CD14-positive monocyte (primary cell): Measurements from ENCODE around the gene RBM18. TPM values are rescaled to one million over a fixed set of nuclear protein-coding genes. Genes with fewer than 3 reads are reported as not detected.

Experiments used
- DNase-seq, 3 donors: peaks; one replicate each; pipeline ENCODE4 v3.0.0-alpha.2; 2011 to 2022
- H2AFZ ChIP-seq: 2 replicates; pipeline ENCODE4 v1.6.0; 2012; ENCODE audit warnings: mild to moderate bottlenecking, low read depth, low read length, inconsistent platforms; ENCODE audit not compliant: insufficient read depth, poor library complexity, severe bottlenecking
- H3K27ac ChIP-seq, 2 donors: 1 replicate in 1 of 2; 2 replicates in 1 of 2; pipeline ENCODE4 v1.5.1; 2012 to 2013; ENCODE audit warnings: low read length in 2 of 2, control low read depth in 1 of 2, inconsistent platforms in 1 of 2, low read depth in 1 of 2, mild to moderate bottlenecking in 1 of 2
- H3K27me3 ChIP-seq, 2 donors: one replicate each; pipeline versions ENCODE4 v1.6.0 to v1.6.1; 2011 to 2013; ENCODE audit warnings: low read length in 2 of 2; ENCODE audit not compliant: control insufficient read depth in 2 of 2, insufficient read depth in 2 of 2
- H3K36me3 ChIP-seq, 2 donors: replicated peaks in 1 of 2; 1 replicate in 1 of 2; 2 replicates in 1 of 2; pipeline versions ENCODE4 v1.5.1 to v1.6.1; 2012 to 2013; ENCODE audit warnings: low read length in 2 of 2, control low read depth in 1 of 2, inconsistent platforms in 1 of 2, mild to moderate bottlenecking in 1 of 2; ENCODE audit not compliant: insufficient read depth in 2 of 2, control insufficient read depth in 1 of 2
- H3K4me1 ChIP-seq, 2 donors: 1 replicate in 1 of 2; 2 replicates in 1 of 2; pipeline versions ENCODE4 v1.5.1 to v1.6.1; 2012 to 2013; ENCODE audit warnings: low read length in 2 of 2, control low read depth in 1 of 2, inconsistent platforms in 1 of 2, mild to moderate bottlenecking in 1 of 2, moderate library complexity in 1 of 2; ENCODE audit not compliant: insufficient read depth in 2 of 2, control insufficient read depth in 1 of 2
- H3K4me2 ChIP-seq: replicated peaks from 2 replicates; pipeline ENCODE3; 2012; ENCODE audit warnings: low read length, moderate library complexity, mild to moderate bottlenecking; ENCODE audit not compliant: poor library complexity, severe bottlenecking; ENCODE audit errors: extremely low read depth
- H3K4me3 ChIP-seq, 3 experiments: fragments of 200-600 bp in 1 of 3; sonication (generic) in 1 of 3; replicated peaks in 1 of 3; 1 replicate in 2 of 3; 2 replicates in 1 of 3; pipeline ENCODE4 v1.5.1; 2011 to 2013; ENCODE audit warnings: low read length in 3 of 3, mild to moderate bottlenecking in 3 of 3, control low read depth in 2 of 3, low read depth in 2 of 3, inconsistent platforms in 1 of 3, moderate library complexity in 1 of 3
- H3K79me2 ChIP-seq: 2 replicates; pipeline ENCODE4 v1.6.0; 2012; ENCODE audit warnings: mild to moderate bottlenecking, control low read depth, inconsistent platforms, low read length, moderate library complexity; ENCODE audit not compliant: insufficient read depth
- H3K9ac ChIP-seq: 2 replicates; pipeline ENCODE4 v1.6.0; 2017; ENCODE audit warnings: low read length, mild to moderate bottlenecking; ENCODE audit not compliant: insufficient read depth, poor library complexity, severe bottlenecking
- H3K9me3 ChIP-seq, 2 donors: replicated peaks in 1 of 2; 1 replicate in 1 of 2; 2 replicates in 1 of 2; pipeline versions ENCODE4 v1.5.1 to v1.6.1; 2012 to 2013; ENCODE audit warnings: low read length in 2 of 2, control low read depth in 1 of 2; ENCODE audit not compliant: control insufficient read depth in 1 of 2, insufficient read depth in 1 of 2
- H4K20me1 ChIP-seq: 2 replicates; pipeline ENCODE4 v1.6.0; 2012; ENCODE audit warnings: mild to moderate bottlenecking, low read length, control low read depth, moderate library complexity; ENCODE audit not compliant: insufficient read depth
- H3K27ac Mint-ChIP-seq, 7 donors: one replicate each; pipeline ENCODE4 v1.8.0; 2020; ENCODE audit warnings: mild to moderate bottlenecking in 7 of 7, mixed read lengths in 7 of 7, moderate library complexity in 6 of 7, inconsistent platforms in 2 of 7
- H3K27me3 Mint-ChIP-seq, 3 donors: one replicate each; pipeline ENCODE4 v1.8.0; 2021 to 2022; ENCODE audit warnings: low read depth in 3 of 3, mild to moderate bottlenecking in 3 of 3, mixed read lengths in 3 of 3, moderate library complexity in 3 of 3, inconsistent platforms in 1 of 3
- H3K36me3 Mint-ChIP-seq, 2 donors: one replicate each; pipeline ENCODE4 v1.8.0; 2020; ENCODE audit warnings: mixed read lengths in 2 of 2, inconsistent platforms in 1 of 2, mild to moderate bottlenecking in 1 of 2
- H3K4me1 Mint-ChIP-seq: one replicate; pipeline ENCODE4 v1.8.0; 2020; ENCODE audit warnings: mild to moderate bottlenecking, mixed read lengths
- H3K4me3 Mint-ChIP-seq, 2 donors: one replicate each; pipeline ENCODE4 v1.8.0; 2020; ENCODE audit warnings: mild to moderate bottlenecking in 2 of 2, mixed read lengths in 2 of 2, moderate library complexity in 1 of 2
- H3K9me3 Mint-ChIP-seq, 7 donors: one replicate each; pipeline ENCODE4 v1.8.0; 2020 to 2022; ENCODE audit warnings: mixed read lengths in 7 of 7, mild to moderate bottlenecking in 6 of 7, moderate library complexity in 6 of 7, inconsistent platforms in 2 of 7
- CTCF ChIP-seq: fragments of 200-600 bp; IDR thresholded peaks from one replicate; pipeline ENCODE4 v1.8.0; 2022; ENCODE audit warnings: antibody characterized with exemption, mild to moderate bottlenecking
- WGBS: methylation state at CpG from one replicate; pipeline ENCODE4 v1.1.5; 2013; ENCODE audit warnings: missing lambda C conversion rate; ENCODE audit not compliant: insufficient coverage; 5-methylcytosine and 5-hydroxymethylcytosine counted together
- intact Hi-C, 2 donors: fragments of 100-400 bp; cut with micrococcal nuclease; formaldehyde crosslinking; loops; one replicate each; pipeline versions ENCODE4 v1.15.0 to v1.15.1; 2023
- polyA plus RNA-seq, 3 donors: library from polyadenylated mRNA; depleted of rRNA in 1 of 3; unstranded in 2 of 3; stranded (reverse) in 1 of 3; fragments of 300-500 nt in 2 of 3; fragments of >200 nt in 1 of 3; fragmentation: Illumina TruSeq in 2 of 3; gene quantifications; 1 replicate in 2 of 3; 2 replicates in 1 of 3; pipeline ENCODE4 v1.2.3, GENCODE V29; 2012 to 2021

Gene RBM18
- polyA plus RNA-seq, 3 donors: 10.4 to 26.3 (median 25.3) TPM

DNA sequence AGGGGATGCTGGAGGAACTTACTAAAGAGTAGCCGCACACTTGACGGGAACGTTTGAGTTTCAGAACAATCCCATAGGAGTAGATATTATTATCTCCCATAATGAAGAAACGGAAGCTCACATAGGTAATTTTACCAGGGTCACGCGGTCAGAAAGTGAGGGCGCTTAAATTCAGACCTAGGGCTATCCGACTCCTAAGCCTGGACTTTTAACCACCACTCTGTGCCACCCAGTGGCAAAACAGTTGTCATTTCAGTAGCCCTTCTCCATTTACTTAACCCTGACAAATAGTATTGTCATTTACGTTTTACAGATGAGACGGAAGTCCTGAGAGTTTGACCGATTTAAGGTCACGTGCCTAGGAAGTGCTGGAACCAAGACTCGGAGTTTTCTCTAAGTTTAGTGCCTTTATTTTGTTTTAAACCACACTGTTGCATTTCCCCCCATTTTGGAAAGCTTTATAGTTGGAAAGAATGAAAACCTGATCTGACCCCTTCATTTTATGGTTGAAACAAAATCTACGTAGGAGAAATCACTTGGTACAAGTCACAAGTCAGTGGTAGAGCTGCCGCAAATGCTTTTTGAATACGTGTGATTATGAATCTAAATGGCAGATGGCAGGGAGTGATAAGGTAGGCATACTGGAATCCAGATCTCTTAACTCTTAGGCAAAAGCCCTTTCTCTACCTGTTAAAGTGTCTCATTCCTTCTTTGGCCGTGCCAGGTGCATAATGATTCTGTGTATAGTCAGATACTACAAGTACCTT, 692 bp upstream of the RBM18 start:
- H3K27me3 ChIP-seq: no peaks in the 10 kb centered on the region
- peaks cover 17% of the 10 kb centered on the region for H4K20me1 ChIP-seq
- peaks cover 17 to 23% of the 10 kb centered on the region in 2 donors for H3K36me3 Mint-ChIP-seq
- H3K4me2 ChIP-seq: peak overlapping the region; percentile 79
- 0% methylated on average over 5 of the region's 17 CpGs for WGBS
- peak overlapping the region; percentile 100 for H3K27ac Mint-ChIP-seq
- H3K9me3 ChIP-seq: no peaks in the 10 kb centered on the region
- intact Hi-C loops: loop anchor here (10.0 kb wide), 3 partner anchors 171 to 639 kb away; partner anchors contain the start of genes TTLL11 (in 2 of the 2), PDCL (in 1 of the 2) and RC3H2 (in 1 of the 2)
- H3K4me3 Mint-ChIP-seq: peak overlapping the region; percentile 98 to 99
- no peaks in the 10 kb centered on the region for H3K9me3 Mint-ChIP-seq
- peaks cover 70% of the 10 kb centered on the region for H3K79me2 ChIP-seq
- peaks cover 14 to 27% of the 10 kb centered on the region in 2 donors for H3K4me1 ChIP-seq
- H2AFZ ChIP-seq: peak overlapping the region; percentile 86
- H3K4me3 ChIP-seq: peak overlapping the region; percentile 88 to 94 (median 89)
- H3K27me3 Mint-ChIP-seq: no peaks in the 10 kb centered on the region
- H3K36me3 ChIP-seq: peaks cover 10 to 19% of the 10 kb centered on the region in 2 donors
- DNase-seq: peak; percentile 69 to 82 (median 73)
- peak overlapping the region; percentile 97 for H3K9ac ChIP-seq
- H3K4me1 Mint-ChIP-seq: peaks cover 27% of the 10 kb centered on the region
- H3K27ac ChIP-seq: peak overlapping the region; percentile 84 to 100
- peak; percentile 5 for TF ChIP-seq CTCF

DNA sequence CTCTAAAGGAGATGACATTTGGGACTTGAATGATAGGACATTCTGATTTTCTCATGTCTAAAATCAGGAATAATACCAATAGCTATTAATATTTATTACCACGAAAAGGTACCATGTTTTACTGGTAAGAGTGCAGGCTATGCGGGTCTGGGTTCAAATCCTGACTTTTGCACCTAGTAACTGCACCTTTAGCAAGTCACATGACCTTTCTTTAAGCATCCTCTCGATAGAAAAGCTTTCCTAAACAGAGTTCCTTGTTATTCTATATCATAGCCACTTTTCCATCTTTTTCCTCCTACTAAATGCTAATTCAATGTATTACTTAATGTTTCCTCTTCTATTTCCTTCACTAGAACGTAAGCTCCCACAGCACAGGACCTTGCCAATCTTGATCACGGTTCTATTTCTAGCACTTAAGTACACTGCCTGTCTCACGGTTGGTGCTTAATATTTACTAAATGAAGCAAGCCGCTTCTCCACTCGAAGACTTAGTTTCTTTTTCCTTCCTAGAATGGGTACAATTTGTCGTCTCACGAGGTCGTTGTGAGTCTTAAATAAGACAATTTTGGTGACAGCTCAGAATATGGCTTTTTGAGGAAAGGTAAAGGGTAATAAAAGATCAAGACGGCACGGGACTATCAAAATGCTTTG, 816 bp downstream of the RBM18 start:
- Mint-ChIP-seq H3K9me3 (no peaks in the 10 kb centered on the region), H3K27ac (peak overlapping the region; percentile 100), H3K27me3 (no peaks in the 10 kb centered on the region), H3K4me1 (peaks cover 27% of the 10 kb centered on the region), H3K36me3 (peaks cover 31 to 38% of the 10 kb centered on the region in 2 donors), H3K4me3 (peak overlapping the region; percentile 98 to 99)
- peak overlapping the region; percentile 97 for H3K9ac ChIP-seq
- H3K9me3 ChIP-seq: no peaks in the 10 kb centered on the region
- peaks cover 67% of the 10 kb centered on the region for H3K79me2 ChIP-seq
- peak overlapping the region; percentile 86 for H2AFZ ChIP-seq
- intact Hi-C loops: loop anchor here (5.0 to 10.0 kb wide), 4 partner anchors 102 to 641 kb away; partner anchors contain the start of genes TTLL11 (in 2 of the 2), PDCL (in 1 of the 2) and RC3H2 (in 1 of the 2)
- peaks cover 25 to 34% of the 10 kb centered on the region in 2 donors for H3K36me3 ChIP-seq
- peak overlapping the region; percentile 84 to 100 for H3K27ac ChIP-seq
- TF ChIP-seq CTCF: no peak
- H3K4me1 ChIP-seq: peaks cover 14 to 27% of the 10 kb centered on the region in 2 donors
- 52% methylated on average over 3 of the region's 13 CpGs for WGBS
- no peaks in the 10 kb centered on the region for H3K27me3 ChIP-seq
- H3K4me3 ChIP-seq: peak overlapping the region; percentile 88 to 94 (median 89)
- H4K20me1 ChIP-seq: peaks cover 31% of the 10 kb centered on the region
- DNase-seq: peak in 2 of 3 donors; percentile 14
- H3K4me2 ChIP-seq: peak overlapping the region; percentile 79
